Prostate gland (tissue), 2 donors: ENCODE data around the gene KCNE1.

Experiments
- CTCF ChIP-seq, 4 experiments: fragments of 200-600 bp in 2 of 4; fragments of 450-650 bp in 2 of 4; sonication (generic) in 2 of 4; IDR thresholded peaks; 1 replicate in 3 of 4; 2 replicates in 1 of 4; pipeline ENCODE4 v1.5.1; 2016 to 2019; ENCODE audit warnings: antibody characterized with exemption in 4 of 4, mild to moderate bottlenecking in 2 of 4, moderate library complexity in 2 of 4
- POLR2A ChIP-seq: fragments of 450-650 bp; IDR thresholded peaks from one replicate; pipeline ENCODE4 v1.6.1; 2016; ENCODE audit warnings: antibody characterized with exemption, mild to moderate bottlenecking
- POLR2AphosphoS5 ChIP-seq: sonication (generic); formaldehyde crosslinking; IDR thresholded peaks from one replicate; pipeline ENCODE4 v1.6.1; 2017; ENCODE audit warnings: antibody characterized with exemption

- TF ChIP-seq POLR2A (no peak), CTCF (IDR thresholded peaks at IDR 0.05) (no peak), POLR2AphosphoS5 (no peak)
Measured at GRCh38 chr21:34546542-34546941, 34.5 kb upstream of the KCNE1 start.
